PC-3 (cell line): ENCODE measurements around the gene TRABD. TPM values are rescaled to one million over a fixed set of nuclear protein-coding genes. Genes with fewer than 3 reads are reported as not detected.

Source experiments
- ATAC-seq: fragments of 200-7000 bp; cut with Tn5 transposase; 2 replicates; pipeline ENCODE4 v1.9.1; 2020; ENCODE audit warnings: mild to moderate bottlenecking, moderate library complexity
- BruUV-seq: library from RNA; stranded (reverse); fragments of 400-500 nt; replicated peaks from 2 replicates; lab custom pipeline; 2021; lab: Mats Ljungman, UMichigan
- CTCF ChIA-PET: fragments of 300-600 bp; sonication (Branson Sonifier 250); formaldehyde crosslinking; loops from one replicate; lab custom pipeline; 2022; ENCODE audit warnings: antibody characterized with exemption; lab: Charles Lee
- POLR2A ChIA-PET: fragments of 300-600 bp; sonication (Branson Sonifier 250); formaldehyde crosslinking; loops from one replicate; lab custom pipeline; 2022; ENCODE audit warnings: antibody characterized with exemption; ENCODE audit not compliant: unreplicated experiment; lab: Charles Lee
- DNase-seq: peaks from one replicate; pipeline ENCODE4 v3.0.0-alpha.2; 2015
- H2AFZ ChIP-seq: fragments of 300-600 bp; sonication (generic); 2 replicates; pipeline ENCODE4 v1.6.0; 2016; ENCODE audit warnings: antibody characterized with exemption, low read length
- H3F3A ChIP-seq: fragments of 300-600 bp; sonication (generic); one replicate; pipeline ENCODE4 v1.6.0; 2017; ENCODE audit warnings: antibody characterized with exemption, low read length, control low read depth, mild to moderate bottlenecking; ENCODE audit not compliant: unreplicated experiment
- H3K27ac ChIP-seq: fragments of 300-600 bp; sonication (generic); 2 replicates; pipeline ENCODE4 v1.5.1; 2016; ENCODE audit warnings: mild to moderate bottlenecking, low read length
- H3K27me3 ChIP-seq: fragments of 300-600 bp; sonication (generic); 2 replicates; pipeline ENCODE4 v1.6.1; 2016; ENCODE audit warnings: low read length, mixed read lengths
- H3K36me3 ChIP-seq: fragments of 300-600 bp; sonication (generic); 2 replicates; pipeline ENCODE4 v1.6.1; 2016; ENCODE audit warnings: low read depth, mixed run types, low read length, mixed read lengths
- H3K4me1 ChIP-seq: fragments of 300-600 bp; sonication (generic); 2 replicates; pipeline ENCODE4 v1.5.1; 2016; ENCODE audit warnings: low read length; ENCODE audit not compliant: insufficient read depth
- H3K4me2 ChIP-seq: fragments of 300-600 bp; sonication (generic); 2 replicates; pipeline ENCODE4 v1.6.0; 2016; ENCODE audit warnings: low read length
- H3K4me3 ChIP-seq: fragments of 300-600 bp; sonication (generic); 2 replicates; pipeline ENCODE4 v1.5.1; 2016; ENCODE audit warnings: mild to moderate bottlenecking, low read length, mixed read lengths
- H3K79me2 ChIP-seq: fragments of 300-600 bp; sonication (generic); 2 replicates; pipeline ENCODE4 v1.6.1; 2017; ENCODE audit warnings: low read length, mixed read lengths
- H3K9ac ChIP-seq: fragments of 300-600 bp; sonication (generic); 2 replicates; pipeline ENCODE4 v1.6.0; 2016; ENCODE audit warnings: mild to moderate bottlenecking, low read length
- H3K9me2 ChIP-seq: fragments of 300-600 bp; sonication (generic); replicated peaks from 2 replicates; pipeline ENCODE4 v1.6.1; 2016; ENCODE audit warnings: mixed run types, low read length, mixed read lengths
- H3K9me3 ChIP-seq: fragments of 300-600 bp; sonication (generic); 2 replicates; pipeline ENCODE4 v1.6.1; 2016; ENCODE audit warnings: low read length, mixed read lengths
- H4K20me1 ChIP-seq: fragments of 300-600 bp; sonication (generic); 2 replicates; pipeline ENCODE4 v1.6.1; 2016; ENCODE audit warnings: low read length, mixed read lengths
- CTCF ChIP-seq: fragments of 300-600 bp; sonication (generic); conservative IDR thresholded peaks from 2 replicates; pipeline ENCODE4 v1.5.1; 2017; ENCODE audit warnings: antibody characterized with exemption, low read depth, mild to moderate bottlenecking, low read length
- EZH2 ChIP-seq: fragments of 300-600 bp; sonication (generic); IDR thresholded peaks from one replicate; pipeline ENCODE4 v1.6.1; 2017; ENCODE audit warnings: antibody characterized with exemption, mild to moderate bottlenecking, low read length; ENCODE audit not compliant: unreplicated experiment
- EZH2phosphoT487 ChIP-seq: fragments of 300-600 bp; sonication (generic); IDR thresholded peaks from 2 replicates; pipeline ENCODE4 v1.6.1; 2018; ENCODE audit warnings: mild to moderate bottlenecking, antibody characterized with exemption, low read length, borderline replicate concordance
- intact Hi-C: fragments of 100-400 bp; cut with micrococcal nuclease; formaldehyde crosslinking; loops from 2 replicates; pipeline ENCODE4 v1.9.0; 2023
- total RNA-seq: library from RNA; depleted of rRNA; stranded (reverse); fragments of >200 nt; gene quantifications from 2 replicates; pipeline ENCODE4 v1.2.3, GENCODE V29; 2014

Gene TRABD
- total RNA-seq, 1 experiment from 2014 or later, result 53.4 TPM

- no peak overlapping the region for H3K27ac ChIP-seq
- H3K9me3 ChIP-seq, result no peaks in the 10 kb centered on the region
- DNase-seq (no peak), ATAC-seq (no peak)
- no peaks in the 10 kb centered on the region for H3F3A ChIP-seq
- H3K4me2 ChIP-seq, result no peak overlapping the region
- no peaks in the 10 kb centered on the region for H3K4me1 ChIP-seq
- no peaks in the 10 kb centered on the region for H3K27me3 ChIP-seq
- intact Hi-C loops, result no loop called here
- TF ChIP-seq EZH2phosphoT487, result no peak
- no peak for TF ChIP-seq EZH2
- TF ChIP-seq CTCF, result no peak
- H3K4me3 ChIP-seq, result no peak overlapping the region
- BruUV-seq, result no TSS peak
- no peaks in the 10 kb centered on the region for H3K9me2 ChIP-seq
- H4K20me1 ChIP-seq, result no peaks in the 10 kb centered on the region
- no peak overlapping the region for H2AFZ ChIP-seq
- no peaks in the 10 kb centered on the region for H3K36me3 ChIP-seq
- H3K79me2 ChIP-seq, result no peaks in the 10 kb centered on the region
- CTCF ChIA-PET, result no interaction called here
- POLR2A ChIA-PET, result no interaction called here
- no peak overlapping the region for H3K9ac ChIP-seq
These were observed 7.9 kb upstream of the TRABD start for GRCh38 chr22:50177537-50178470.

- H3K4me3 ChIP-seq, result no peak overlapping the region
- no peaks in the 10 kb centered on the region for H3K4me1 ChIP-seq
- no peak for ATAC-seq
- CTCF ChIA-PET, result no interaction called here
- DNase-seq, result no peak
- TF ChIP-seq CTCF, result no peak
- TF ChIP-seq EZH2phosphoT487, result no peak
- no peak for TF ChIP-seq EZH2
- H3K4me2 ChIP-seq, result no peak overlapping the region
- H3K9me3 ChIP-seq, result no peaks in the 10 kb centered on the region
- no peaks in the 10 kb centered on the region for H3F3A ChIP-seq
- no peaks in the 10 kb centered on the region for H3K27me3 ChIP-seq
- no peaks in the 10 kb centered on the region for H3K9me2 ChIP-seq
- H2AFZ ChIP-seq, result no peak overlapping the region
- H3K79me2 ChIP-seq, result no peaks in the 10 kb centered on the region
- BruUV-seq, result no TSS peak
- no peaks in the 10 kb centered on the region for H4K20me1 ChIP-seq
- POLR2A ChIA-PET, result no interaction called here
- H3K27ac ChIP-seq, result no peak overlapping the region
- intact Hi-C loops, result no loop called here
- no peak overlapping the region for H3K9ac ChIP-seq
- H3K36me3 ChIP-seq, result no peaks in the 10 kb centered on the region
These were observed 7.2 kb upstream of the TRABD start for GRCh38 chr22:50178471-50178864.
